IMR-90 (cell line): Measurements from ENCODE around the gene GPR180.

ENCODE experiments used
- BHLHE40 ChIP-seq: fragments of 150-350 bp; IDR thresholded peaks from 2 replicates; pipeline ENCODE4 v1.6.1; 2016; ENCODE audit warnings: mild to moderate bottlenecking, low read depth, low read length
- CHD1 ChIP-seq: IDR thresholded peaks from 2 replicates; pipeline ENCODE4 v1.6.1; 2012; ENCODE audit warnings: low read depth, low read length, improper control_type of control experiment
- CTCF ChIP-seq: conservative IDR thresholded peaks from 2 replicates; pipeline ENCODE4 v1.5.1; 2012; ENCODE audit warnings: mild to moderate bottlenecking, low read depth, low read length, improper control_type of control experiment
- MAFK ChIP-seq: IDR thresholded peaks from 2 replicates; pipeline ENCODE4 v1.6.1; 2012; ENCODE audit warnings: low read depth, low read length, improper control_type of control experiment
- MAZ ChIP-seq: IDR thresholded peaks from 2 replicates; pipeline ENCODE4 v1.6.1; 2012; ENCODE audit warnings: low read depth, mild to moderate bottlenecking, low read length, improper control_type of control experiment, moderate library complexity, borderline replicate concordance
- RCOR1 ChIP-seq: IDR thresholded peaks from 2 replicates; pipeline ENCODE4 v1.6.1; 2012; ENCODE audit warnings: mild to moderate bottlenecking, low read length, improper control_type of control experiment; ENCODE audit not compliant: insufficient replicate concordance
- RFX5 ChIP-seq: IDR thresholded peaks from 2 replicates; pipeline ENCODE4 v1.8.0; 2012; ENCODE audit warnings: low read depth, mild to moderate bottlenecking, low read length, moderate library complexity
- SMC3 ChIP-seq: fragments of 150-350 bp; IDR thresholded peaks from 2 replicates; pipeline ENCODE4 v1.6.1; 2016; ENCODE audit warnings: low read depth, mild to moderate bottlenecking, antibody characterized with exemption, low read length, moderate library complexity

GRCh38 chr13:94656176-94656575, 54.5 kb downstream of the GPR180 start:
- TF ChIP-seq CTCF (no peak), MAFK (no peak), RCOR1 (no peak), BHLHE40 (no peak), RFX5 (no peak), SMC3 (no peak), CHD1 (no peak), MAZ (no peak)
